ENCODE data around the gene WNT11.

- TF ChIP-seq ZNF274 (IDR thresholded peaks at IDR 0.05; ENCODE audit: low read depth, low read length), result no peak
- TF ChIP-seq YY1 (IDR thresholded peaks at IDR 0.05; ENCODE audit: insufficient read depth, insufficient read length), result no peak
Measured at GRCh38 chr11:76229690-76230240, 23.5 kb upstream of the WNT11 start.
